ENCODE data around the gene COPZ1. TPM values are rescaled to one million over a fixed set of nuclear protein-coding genes. Genes with fewer than 3 reads are reported as not detected.

COPZ1 gene
- total RNA-seq, 2 experiments from 2014 or later, result 106 to 107 TPM

GRCh38 chr12:54378796-54379397 lies 54.0 kb downstream of the COPZ1 start:
- CTCF ChIA-PET, result interaction anchor here (0.6 to 3.2 kb wide), 35 partner anchors 8 to 1520 kb away, joined by 3 to 21 read pairs (median 4); partner anchors contain the start of gene NFE2
- POLR2A ChIA-PET, result no interaction called here

- CTCF ChIA-PET, result interaction anchor here (0.6 to 3.2 kb wide), 40 partner anchors 8 to 1519 kb away, joined by 3 to 21 read pairs (median 4); partner anchors contain the start of gene NFE2
- POLR2A ChIA-PET, result interaction anchor here (1.2 kb wide), 1 partner anchor 20 kb away, joined by 3 read pairs; no protein-coding TSS in a partner anchor
These were observed 54.7 kb downstream of the COPZ1 start for GRCh38 chr12:54379398-54380201.

GRCh38 chr12:54381136-54381535 lies 56.2 kb downstream of the COPZ1 start:
- CTCF ChIA-PET, result interaction anchor here (1.3 to 3.2 kb wide), 8 partner anchors 11 to 87 kb away, joined by 3 to 18 read pairs (median 12); partner anchors contain the start of gene NFE2
- POLR2A ChIA-PET, result interaction anchor here (0.7 kb wide), 1 partner anchor 106 kb away, joined by 5 read pairs; no protein-coding TSS in a partner anchor

GRCh38 chr12:54383041-54383609 lies 58.2 kb downstream of the COPZ1 start:
- POLR2A ChIA-PET, result no interaction called here
- CTCF ChIA-PET, result interaction anchor here (0.6 to 2.9 kb wide), 7 partner anchors 10 to 163 kb away, joined by 3 to 12 read pairs (median 4); no protein-coding TSS in a partner anchor

GRCh38 chr12:54384591-54385041 lies 59.7 kb downstream of the COPZ1 start, which contains the start of gene ZNF385A:
Gene ZNF385A, minus strand, starts transcription at chr12:54384733. Its CDS starts 219 bp downstream, at chr12:54384514.
- CTCF ChIA-PET, result interaction anchor here (0.8 to 1.6 kb wide), 2 partner anchors 16 to 19 kb away, joined by 4 read pairs; no protein-coding TSS in a partner anchor
- POLR2A ChIA-PET, result interaction anchor here (0.6 kb wide), 1 partner anchor 83 kb away, joined by 10 read pairs; no protein-coding TSS in a partner anchor

GRCh38 chr12:54385251-54385914 lies 60.5 kb downstream of the COPZ1 start:
- POLR2A ChIA-PET, result no interaction called here

GRCh38 chr12:54386403-54387113 lies 61.6 kb downstream of the COPZ1 start:
- ChIA-PET POLR2A (no interaction called here), CTCF (interaction anchor here (0.6 to 3.0 kb wide), 6 partner anchors 7 to 171 kb away, joined by 3 to 15 read pairs (median 3); no protein-coding TSS in a partner anchor)

More at GRCh38 chr12:54385251-54385914, 60.5 kb downstream of the COPZ1 start:
- CTCF ChIA-PET, result interaction anchor here (0.6 to 3.0 kb wide), 5 partner anchors 14 to 194 kb away, joined by 4 to 15 read pairs (median 4); no protein-coding TSS in a partner anchor

- CTCF ChIA-PET, result interaction anchor here (0.7 to 3.0 kb wide), 3 partner anchors 8 to 171 kb away, joined by 3 to 15 read pairs (median 3); no protein-coding TSS in a partner anchor
- POLR2A ChIA-PET, result no interaction called here
These were observed 62.2 kb downstream of the COPZ1 start for GRCh38 chr12:54387114-54387467.

- CTCF ChIA-PET, result interaction anchor here (0.5 to 3.0 kb wide), 4 partner anchors 9 to 217 kb away, joined by 3 to 15 read pairs (median 3); no protein-coding TSS in a partner anchor
These were observed 63.6 kb downstream of the COPZ1 start for GRCh38 chr12:54388237-54389133.

GRCh38 chr12:54389134-54389508 lies 64.2 kb downstream of the COPZ1 start:
- ChIA-PET CTCF (no interaction called here), POLR2A (no interaction called here)

More at GRCh38 chr12:54388237-54389133, 63.6 kb downstream of the COPZ1 start:
- POLR2A ChIA-PET, result interaction anchor here (0.6 kb wide), 1 partner anchor 136 kb away, joined by 3 read pairs; no protein-coding TSS in a partner anchor

GRCh38 chr12:54389607-54390175 lies 64.8 kb downstream of the COPZ1 start:
- POLR2A ChIA-PET, result no interaction called here
- CTCF ChIA-PET, result no interaction called here

- CTCF ChIA-PET, result interaction anchor here (1.0 kb wide), 1 partner anchor 9 kb away, joined by 6 read pairs; no protein-coding TSS in a partner anchor
- POLR2A ChIA-PET, result no interaction called here
These were observed 65.3 kb downstream of the COPZ1 start for GRCh38 chr12:54390176-54390667.

GRCh38 chr12:54390668-54391551 lies 66.0 kb downstream of the COPZ1 start:
- ChIA-PET POLR2A (no interaction called here), CTCF (interaction anchor here (1.0 to 3.5 kb wide), 5 partner anchors 8 to 49 kb away, joined by 3 to 17 read pairs (median 6); no protein-coding TSS in a partner anchor)

GRCh38 chr12:54392485-54393206 lies 67.7 kb downstream of the COPZ1 start:
- ChIA-PET POLR2A (no interaction called here), CTCF (interaction anchor here (0.9 to 3.5 kb wide), 5 partner anchors 11 to 47 kb away, joined by 4 to 17 read pairs (median 6); partner anchors contain the start of gene ITGA5)

GRCh38 chr12:54393207-54393609 lies 68.3 kb downstream of the COPZ1 start:
- ChIA-PET POLR2A (no interaction called here), CTCF (interaction anchor here (0.6 to 3.5 kb wide), 6 partner anchors 10 to 47 kb away, joined by 3 to 17 read pairs (median 5); partner anchors contain the start of gene ITGA5)
